KOPT-K1 (cell line): ENCODE data around the gene MYOF.

Source experiments
- H3K27ac ChIP-seq: fragments of 200-600 bp; sonication (generic); 2 replicates; pipeline ENCODE4 v1.5.1; 2016; ENCODE audit warnings: antibody characterized with exemption, mild to moderate bottlenecking, low read depth, low read length; ENCODE audit not compliant: poor library complexity, severe bottlenecking
- H3K36me3 ChIP-seq: fragments of 200-600 bp; sonication (generic); 2 replicates; pipeline ENCODE4 v1.5.1; 2017; ENCODE audit warnings: antibody characterized with exemption, mild to moderate bottlenecking, low read length, moderate library complexity; ENCODE audit not compliant: insufficient read depth
- H3K9me3 ChIP-seq: fragments of 200-600 bp; sonication (generic); 2 replicates; pipeline ENCODE4 v1.5.1; 2017; ENCODE audit warnings: antibody characterized with exemption, low read length, mild to moderate bottlenecking; ENCODE audit not compliant: insufficient read depth, poor library complexity, severe bottlenecking

Gene MYOF

DNA sequence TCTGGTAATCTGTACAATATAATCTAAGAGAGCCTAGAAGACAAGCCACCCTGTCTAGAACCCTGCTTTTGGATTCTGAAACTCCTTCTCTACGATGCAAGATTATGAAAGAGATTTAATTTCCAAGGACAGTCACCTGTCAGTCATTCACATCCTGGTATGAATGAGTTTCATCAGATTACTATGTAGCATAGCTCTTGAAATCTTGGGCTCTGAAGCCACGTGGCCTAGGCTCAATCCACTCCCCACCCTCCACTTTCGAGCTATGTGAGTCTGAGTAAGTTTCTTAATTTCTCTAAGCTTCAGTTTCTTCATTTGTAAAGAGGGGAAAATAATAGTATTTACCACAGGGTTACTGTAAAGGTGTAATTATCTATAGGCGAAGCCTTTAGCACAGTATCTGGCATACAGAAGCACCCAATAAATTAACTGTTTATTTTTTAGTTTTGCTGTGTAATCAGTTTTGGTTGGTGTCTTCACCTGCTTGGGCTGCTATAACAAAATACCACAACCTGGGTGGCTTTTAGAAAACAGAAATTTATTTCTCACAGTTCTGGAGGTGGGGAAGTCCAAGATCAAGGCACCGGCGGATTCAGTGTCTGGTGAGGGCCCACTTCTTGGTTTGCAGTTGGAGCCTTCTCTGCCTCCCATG is 71.3 kb downstream of the MYOF start:
- Histone ChIP-seq H3K27ac (no peak overlapping the region), H3K9me3 (no peaks in the 10 kb centered on the region), H3K36me3 (no peaks in the 10 kb centered on the region)

DNA sequence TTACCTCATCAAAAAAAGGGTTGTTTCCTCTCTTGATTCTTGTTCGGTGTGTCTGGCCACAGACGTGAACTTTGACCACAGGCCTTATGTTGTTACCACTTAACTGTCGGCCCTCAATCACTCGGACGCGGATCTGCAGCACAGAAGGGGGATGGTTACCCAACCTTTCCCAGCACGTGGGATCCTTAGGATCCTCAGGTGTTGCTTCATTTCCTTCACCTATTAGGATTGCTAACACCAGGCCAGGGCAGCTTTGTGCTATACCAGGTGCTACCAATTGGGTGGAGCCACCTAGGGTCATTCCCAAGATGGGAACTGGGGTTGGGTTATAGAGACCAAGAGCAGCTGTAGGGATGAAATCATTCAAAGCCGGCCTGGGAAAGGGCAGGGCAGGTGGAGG is 73.4 kb downstream of the MYOF start:
- Histone ChIP-seq H3K36me3 (no peaks in the 10 kb centered on the region), H3K27ac (no peak overlapping the region), H3K9me3 (no peaks in the 10 kb centered on the region)

DNA sequence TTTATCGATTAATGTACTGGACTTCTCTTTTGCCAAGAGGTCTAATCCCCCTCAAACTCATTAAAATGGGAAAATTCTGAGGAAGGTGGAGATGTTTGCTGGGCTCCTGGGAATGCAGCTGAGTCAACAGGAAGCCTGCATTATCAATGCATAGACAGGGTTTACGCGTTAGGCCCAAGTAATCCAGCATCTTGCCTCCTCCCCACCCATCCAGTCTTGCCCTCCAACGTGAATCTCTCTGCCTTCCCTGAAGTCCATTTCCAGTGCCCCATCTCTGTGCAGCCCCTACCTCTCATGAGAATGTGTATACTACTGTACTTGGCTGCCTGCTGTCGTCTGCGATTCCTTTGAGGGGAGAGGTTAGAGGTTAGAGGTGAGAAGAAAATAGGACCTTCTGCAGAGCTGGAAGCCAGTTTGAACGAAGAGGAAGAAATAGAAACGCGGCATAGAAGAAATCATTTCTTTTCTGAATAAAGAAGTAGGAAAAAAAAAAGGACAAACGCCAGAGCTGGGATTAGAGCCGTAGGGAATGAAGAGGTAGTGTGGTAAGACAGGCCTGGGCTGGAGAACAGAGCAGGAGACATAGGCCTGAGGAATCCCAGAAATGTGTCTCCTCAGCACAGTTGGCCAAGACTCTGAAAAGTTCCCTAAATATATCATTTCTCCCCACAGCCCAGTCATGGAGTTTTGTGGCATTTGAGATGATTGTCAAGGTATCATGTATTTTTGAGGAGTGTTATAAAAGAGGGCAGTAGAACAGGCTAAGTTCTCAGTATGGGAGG is 75.6 kb downstream of the MYOF start:
- Histone ChIP-seq H3K36me3 (no peaks in the 10 kb centered on the region), H3K9me3 (no peaks in the 10 kb centered on the region), H3K27ac (no peak overlapping the region)

DNA sequence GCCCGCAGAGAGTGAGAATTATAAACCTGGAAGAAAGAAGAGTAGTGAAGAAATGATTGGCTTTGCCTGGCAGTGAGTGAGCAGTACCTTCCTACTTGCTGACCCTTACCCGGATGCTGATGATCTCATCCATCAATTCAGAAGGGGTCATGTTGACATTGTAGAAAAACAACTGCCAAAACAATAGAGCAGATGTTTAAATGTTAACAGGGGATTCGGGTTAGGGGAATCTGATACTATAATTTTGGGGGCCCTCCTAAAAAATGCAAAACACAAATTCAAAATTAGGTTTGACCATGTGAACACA is 78.1 kb downstream of the MYOF start:
- H3K27ac ChIP-seq: no peak overlapping the region
- H3K36me3 ChIP-seq: no peaks in the 10 kb centered on the region
- no peaks in the 10 kb centered on the region for H3K9me3 ChIP-seq

DNA sequence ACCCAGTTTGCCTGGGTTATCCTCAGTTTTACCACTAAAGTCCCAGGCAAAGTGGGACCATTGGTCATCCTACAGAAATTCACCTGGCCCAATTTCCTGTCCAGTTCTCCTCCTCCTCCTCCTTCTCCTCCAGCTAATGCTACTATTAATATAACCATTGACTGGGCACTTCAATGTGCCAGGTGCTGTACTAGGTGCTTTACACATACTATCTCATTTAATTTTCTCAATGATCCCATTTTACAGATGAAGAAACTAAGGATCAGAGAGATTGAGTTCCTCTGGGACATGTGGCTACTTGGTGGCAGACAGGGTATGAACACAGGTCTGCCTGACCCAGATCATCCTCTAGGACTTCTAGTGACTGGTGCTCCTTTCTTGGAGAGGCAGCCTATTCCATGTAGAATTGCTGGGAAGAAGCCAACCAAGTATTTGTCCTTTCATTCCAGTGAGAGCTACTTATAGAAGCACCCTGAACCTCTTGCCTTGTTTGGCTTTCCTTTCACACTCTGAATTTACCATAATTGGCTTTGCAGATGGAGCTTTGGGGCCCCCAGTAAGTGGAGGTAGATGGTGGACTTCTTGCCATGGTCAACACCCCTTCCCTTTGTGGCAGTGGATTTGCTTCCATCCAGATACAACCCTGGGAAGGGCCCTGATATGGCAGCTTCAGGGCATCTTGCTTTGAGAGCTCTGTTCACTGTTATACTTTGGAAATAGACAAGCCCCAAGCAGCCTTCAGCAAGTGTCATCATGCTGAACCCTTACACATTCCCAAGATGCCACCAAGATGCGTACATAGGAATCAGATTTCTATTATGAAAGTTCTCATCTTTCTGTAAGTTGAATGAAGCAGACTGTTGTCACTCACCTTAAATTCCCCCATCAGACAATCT is 78.7 kb downstream of the MYOF start:
- Histone ChIP-seq H3K27ac (no peak overlapping the region), H3K36me3 (no peaks in the 10 kb centered on the region), H3K9me3 (no peaks in the 10 kb centered on the region)

DNA sequence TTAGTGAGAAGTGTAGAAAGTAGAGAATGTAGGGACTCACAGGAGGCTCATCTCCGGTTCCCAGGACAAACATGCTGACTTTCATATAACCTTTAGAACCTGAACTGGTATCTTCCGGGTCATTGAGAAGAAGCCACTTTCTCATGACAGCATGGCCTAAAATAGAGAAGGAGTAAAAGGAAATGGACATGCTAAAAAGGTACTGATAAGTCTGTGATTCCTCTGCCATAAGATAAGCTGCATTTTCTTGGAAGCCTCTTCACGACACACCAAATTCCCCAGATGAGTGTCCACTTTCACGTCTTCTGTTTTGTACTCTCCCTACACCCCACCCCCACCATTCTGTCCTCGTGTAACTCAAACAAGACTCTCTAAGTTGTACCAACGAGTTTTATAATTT is 79.9 kb downstream of the MYOF start:
- Histone ChIP-seq H3K9me3 (no peaks in the 10 kb centered on the region), H3K27ac (no peak overlapping the region), H3K36me3 (no peaks in the 10 kb centered on the region)

DNA sequence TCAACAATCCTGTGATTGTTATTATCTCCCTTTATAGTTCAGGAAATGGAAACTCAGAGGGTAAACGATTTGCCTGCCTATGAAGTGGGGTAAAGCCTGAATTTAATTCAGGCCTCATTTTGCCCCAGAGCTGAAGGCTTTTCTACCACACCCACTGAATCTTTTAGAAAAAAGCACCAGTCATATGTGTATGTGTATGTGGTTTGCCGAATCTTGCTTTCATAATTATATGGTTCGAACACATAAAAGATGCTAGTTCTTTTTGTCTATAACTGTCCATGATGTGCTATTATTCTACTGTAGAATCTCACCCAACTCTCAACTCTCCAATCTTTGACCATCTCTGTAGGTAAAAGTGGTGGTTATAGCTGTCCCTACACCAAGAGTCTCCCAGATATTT is 83.6 kb downstream of the MYOF start:
- Histone ChIP-seq H3K27ac (no peak overlapping the region), H3K36me3 (no peaks in the 10 kb centered on the region), H3K9me3 (no peaks in the 10 kb centered on the region)

DNA sequence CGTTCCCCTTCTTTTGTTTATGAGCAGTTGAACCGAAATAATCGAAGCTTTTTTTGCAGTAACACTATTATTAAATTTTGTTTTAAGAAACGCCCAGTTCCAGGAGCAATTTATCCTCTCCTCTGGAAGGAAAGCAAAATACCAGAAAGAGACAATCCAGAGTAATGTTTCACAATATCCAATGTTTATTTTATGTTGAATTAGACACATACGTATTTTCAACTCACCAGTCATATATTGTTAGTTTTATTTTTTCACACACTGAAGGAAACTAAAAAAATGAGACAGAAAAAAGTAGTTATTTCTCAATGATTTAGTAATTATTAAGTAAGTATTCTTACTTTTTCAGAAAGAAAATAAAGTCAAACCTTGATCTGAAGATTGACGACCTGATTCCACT is 85.1 kb downstream of the MYOF start:
- no peaks in the 10 kb centered on the region for H3K36me3 ChIP-seq
- no peak overlapping the region for H3K27ac ChIP-seq
- no peaks in the 10 kb centered on the region for H3K9me3 ChIP-seq

DNA sequence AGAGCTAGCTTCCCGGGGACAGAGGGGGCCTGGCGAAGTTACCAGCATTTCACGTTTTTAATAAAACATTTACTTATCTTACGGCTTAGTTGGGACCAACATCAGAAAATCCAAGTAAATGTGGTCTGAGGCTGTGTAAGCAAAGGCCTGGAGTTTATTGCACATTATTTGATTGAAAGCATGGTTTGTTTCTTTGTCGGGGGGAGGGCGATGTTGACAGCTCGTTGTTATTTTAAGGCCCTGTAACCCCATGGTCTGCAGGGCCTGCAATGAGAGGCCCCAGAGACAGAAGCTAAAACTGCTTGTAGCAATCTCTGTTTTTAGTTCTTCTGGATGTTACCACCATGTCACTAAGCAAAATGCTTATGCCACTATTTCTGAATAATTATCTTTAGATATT is 88.9 kb downstream of the MYOF start:
- Histone ChIP-seq H3K9me3 (no peaks in the 10 kb centered on the region), H3K36me3 (no peaks in the 10 kb centered on the region), H3K27ac (no peak overlapping the region)

DNA sequence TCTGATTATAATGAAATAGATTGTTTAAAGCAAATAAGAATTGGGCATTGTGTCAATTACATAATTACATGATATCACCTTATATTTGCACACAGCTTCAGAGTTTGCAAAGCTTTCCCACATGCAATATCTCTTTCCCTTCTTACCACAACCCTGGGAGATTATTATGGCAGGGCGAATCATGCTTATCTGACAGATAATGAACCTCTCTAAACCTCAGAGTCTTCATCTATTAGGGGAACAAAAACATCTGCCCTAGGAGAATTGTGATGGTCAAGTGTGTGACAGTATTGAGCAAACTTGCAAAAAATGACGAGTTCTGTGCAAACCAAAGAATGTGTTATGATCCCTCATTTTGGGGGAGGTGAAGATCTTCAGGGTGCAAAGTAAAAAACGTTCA is 90.0 kb downstream of the MYOF start:
- H3K36me3 ChIP-seq: no peaks in the 10 kb centered on the region
- H3K27ac ChIP-seq: no peak overlapping the region
- H3K9me3 ChIP-seq: no peaks in the 10 kb centered on the region

DNA sequence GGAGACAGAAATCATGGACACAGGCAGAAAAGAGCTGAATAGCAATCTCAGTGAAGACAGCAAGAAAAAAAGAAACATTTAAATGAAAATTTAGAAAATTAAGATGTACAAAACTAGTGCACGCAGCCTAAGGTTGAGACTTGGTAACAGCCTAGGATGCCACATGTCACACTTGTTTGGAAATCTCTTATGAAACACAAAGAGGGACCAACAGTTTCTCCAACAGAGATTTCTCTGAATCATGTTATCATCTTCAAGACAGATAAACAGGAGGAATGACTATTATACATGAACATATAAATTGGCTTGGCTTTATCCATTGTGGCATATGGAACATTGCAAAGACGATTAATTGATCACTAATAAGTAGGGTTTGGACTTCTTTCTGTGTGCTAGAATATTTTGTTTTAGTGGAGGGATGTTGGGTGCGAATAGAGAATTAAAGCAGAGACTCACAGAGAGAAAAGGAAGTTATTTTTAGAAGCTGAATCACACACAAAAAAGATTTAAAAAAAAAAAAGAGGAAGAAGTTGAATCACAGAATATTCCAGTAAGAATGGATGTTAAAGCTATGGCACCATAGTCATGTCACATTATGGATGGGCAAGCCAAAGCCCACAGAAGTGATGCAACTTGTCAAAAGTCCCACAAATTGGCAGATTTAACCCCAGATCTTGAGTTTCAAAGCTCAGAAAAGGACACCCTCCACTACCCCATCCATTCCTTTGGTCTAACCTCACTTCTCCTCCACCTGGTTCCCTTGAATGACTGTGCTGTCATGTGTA is 91.6 kb downstream of the MYOF start:
- H3K9me3 ChIP-seq: no peaks in the 10 kb centered on the region
- H3K36me3 ChIP-seq: no peaks in the 10 kb centered on the region
- H3K27ac ChIP-seq: no peak overlapping the region

DNA sequence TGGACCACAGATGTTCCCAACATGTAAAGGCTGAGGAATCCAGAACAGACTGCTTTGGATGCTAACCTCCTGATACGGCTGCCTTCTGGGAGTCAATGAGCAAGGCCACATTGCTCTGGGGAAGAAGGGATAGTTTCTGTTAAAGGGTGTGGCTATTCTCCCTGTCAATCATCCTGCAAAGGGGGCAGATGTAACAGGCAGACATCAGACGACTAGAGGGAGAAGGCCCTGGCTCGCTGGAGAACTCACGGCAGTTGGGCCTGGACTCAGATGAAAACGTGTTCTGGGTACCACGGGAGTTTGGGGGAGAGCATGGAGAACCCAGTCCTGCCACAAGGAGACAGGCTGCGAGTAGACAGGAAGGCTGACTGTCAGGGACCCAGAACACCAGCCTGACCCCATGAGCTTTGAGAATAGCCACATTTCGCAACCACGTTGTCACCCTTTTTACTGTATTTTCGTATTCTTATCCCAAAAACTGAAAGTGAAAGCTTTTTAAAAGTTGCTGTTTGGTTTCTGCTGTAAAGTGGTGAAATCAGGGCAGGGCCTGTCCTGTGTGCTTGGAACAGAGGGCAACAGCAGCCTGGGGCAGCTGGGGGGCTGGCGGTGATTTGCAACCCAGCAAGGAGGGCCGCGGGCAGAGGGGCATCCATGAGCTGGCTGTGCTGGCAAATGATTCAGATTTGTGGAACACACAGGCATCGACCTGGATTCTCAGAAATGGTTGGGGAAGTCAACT is 95.3 kb downstream of the MYOF start:
- H3K9me3 ChIP-seq: no peaks in the 10 kb centered on the region
- H3K27ac ChIP-seq: peak overlapping the region; percentile 56
- H3K36me3 ChIP-seq: no peaks in the 10 kb centered on the region

DNA sequence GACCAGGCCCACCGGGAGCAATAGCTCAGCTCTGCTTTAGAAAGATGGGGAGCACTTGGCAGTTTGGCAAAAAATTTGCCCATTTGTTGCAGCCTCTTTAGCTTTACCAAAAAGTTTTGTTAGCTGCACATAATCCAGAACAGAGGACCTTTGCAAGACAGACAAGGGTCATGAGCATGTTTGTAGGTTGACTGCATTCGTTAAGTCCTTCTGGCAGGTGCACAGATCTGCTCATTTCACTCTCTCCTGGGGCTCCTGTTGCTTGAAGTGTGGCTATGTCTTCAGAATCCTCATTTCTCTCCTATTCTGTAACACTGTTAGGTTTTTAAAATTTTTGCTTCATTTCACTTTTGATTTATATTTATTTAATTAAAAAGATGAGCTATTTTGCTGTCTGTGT is 96.8 kb downstream of the MYOF start:
- no peaks in the 10 kb centered on the region for H3K36me3 ChIP-seq
- no peak overlapping the region for H3K27ac ChIP-seq
- no peaks in the 10 kb centered on the region for H3K9me3 ChIP-seq

DNA sequence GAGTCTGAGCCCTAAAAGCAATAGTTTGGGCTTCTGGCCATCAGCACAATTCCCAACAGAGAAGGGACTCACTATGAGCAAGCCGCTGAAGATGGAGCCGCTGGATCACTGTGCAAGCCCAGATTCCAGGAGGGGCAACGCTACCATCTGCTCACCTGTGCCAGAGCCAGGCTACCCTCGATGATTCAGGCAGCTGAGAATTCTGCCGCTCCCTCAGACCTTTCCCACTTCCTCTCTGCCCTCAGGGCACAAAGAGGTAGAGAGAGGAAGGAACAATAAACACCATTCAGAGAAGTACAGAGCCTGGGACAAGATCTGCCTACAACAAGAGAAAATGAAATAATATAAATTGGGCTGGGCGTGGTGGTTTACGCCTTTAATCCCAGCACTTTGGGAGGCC is 98.1 kb downstream of the MYOF start:
- no peak overlapping the region for H3K27ac ChIP-seq
- no peaks in the 10 kb centered on the region for H3K9me3 ChIP-seq
- H3K36me3 ChIP-seq: no peaks in the 10 kb centered on the region
